ENCODE data around the gene FOXO1. TPM values are rescaled to one million over a fixed set of nuclear protein-coding genes. Genes with fewer than 3 reads are reported as not detected.
A peak's percentile ranks its signal among the peaks of the same experiment; 100 is the strongest.

The FOXO1 gene
- total and polyA plus RNA-seq, 9 of the 15 experiments (the other 6 are each of a cell fraction or from before 2014, with no cell fraction given), result 0.04 to 0.73 (median 0.20) TPM

- intact Hi-C loops (cut with micrococcal nuclease) (loop anchor here (2.0 to 10.0 kb wide), 3 partner anchors 614 to 998 kb away; no protein-coding TSS in a partner anchor), in situ Hi-C loops (cut with MboI) (loop anchor here (25.0 kb wide), 2 partner anchors 620 to 1695 kb away; partner anchors contain the start of gene STOML3)
- Histone ChIP-seq H2AFZ (ENCODE audit: low read depth, low read length) (no peak overlapping the region), H3K4me2 (ENCODE audit: insufficient read depth, low read length) (no peak overlapping the region), H3K9ac (ENCODE audit: insufficient read depth in 1 of 2, low read depth in 2 of 2, low read length in 2 of 2) (no peak overlapping the region), H3K4me1 (replicated peaks in 1 of 2; ENCODE audit: control insufficient read depth in 2 of 2, insufficient read depth in 2 of 2, low read length in 2 of 2) (peaks cover 0 to 7% of the 10 kb centered on the region in 2 experiments; a peak in 2 of 5 replicates), H3K79me2 (ENCODE audit: control insufficient read depth, insufficient read depth, low read length) (no peaks in the 10 kb centered on the region), H3K9me3 (replicated peaks; ENCODE audit: control insufficient read depth, insufficient read depth, low read depth, low read length) (no peaks in the 10 kb centered on the region), H3K27ac (ENCODE audit: extremely low read depth, low read depth, low read length) (no peak overlapping the region), H3K9me1 (ENCODE audit: control insufficient read depth, insufficient read depth, low read length) (no peaks in the 10 kb centered on the region), H3K36me3 (ENCODE audit: control insufficient read depth, insufficient read depth, low read length) (no peaks in the 10 kb centered on the region), H3K4me3 (no peak overlapping the region), H3K27me3 (ENCODE audit: control insufficient read depth in 2 of 2, insufficient read depth in 2 of 2, low read length in 2 of 2) (peaks cover 3 to 4% of the 10 kb centered on the region in 2 experiments; a peak in 3 of 5 replicates), H4K20me1 (replicated peaks; ENCODE audit: control insufficient read depth, insufficient read depth, low read length) (peaks cover 6% of the 10 kb centered on the region; the same call in 1 of the 2 replicates)
- ATAC-seq (no peak), FAIRE-seq (no peak), DNase-seq (ENCODE audit: extremely low read depth in 1 of 4, low spot score in 3 of 4) (no peak)
- ChIA-PET CTCF (ENCODE audit: low intra/inter-chr PET ratio) (interaction anchor here (0.6 to 1.3 kb wide), 4 partner anchors 39 to 740 kb away, joined by 3 to 10 read pairs (median 6); no protein-coding TSS in a partner anchor), POLR2A (no interaction called here)
- WGBS (ENCODE audit: insufficient coverage, low coverage, missing lambda C conversion rate), result 18% methylated on average over 10 of the region's 11 CpGs
- no TSS peak for BruUV-seq (replicated peaks)
- TF ChIP-seq RAD21 (CRISPR knock-in tag; conservative IDR thresholded peaks at IDR 0.05 in 1 of 2, IDR thresholded peaks at IDR 0.05 in 1 of 2), result peak; percentile 52 to 64
- peak; percentile 33; the same call in 1 of the 2 replicates for TF ChIP-seq REST (IDR thresholded peaks at IDR 0.05; ENCODE audit: borderline replicate concordance)
- TF ChIP-seq REST (CRISPR knock-in tag; IDR thresholded peaks at IDR 0.05; ENCODE audit: low read depth), result no peak
- no peak for TF ChIP-seq POU5F1 (IDR thresholded peaks at IDR 0.05; ENCODE audit: borderline replicate concordance, low read depth, low read length, partially characterized antibody)
- TF ChIP-seq CTCF (IDR thresholded peaks at IDR 0.05 in 2 of 3, conservative IDR thresholded peaks at IDR 0.05 in 1 of 3; ENCODE audit: insufficient read depth in 2 of 3, low read depth in 1 of 3, low read length in 3 of 3), result peak in 1 of 3 experiments; percentile 57; a peak in 2 of 6 replicates
Observed at GRCh38 chr13:40682449-40683240, 16.2 kb upstream of the FOXO1 start.
